GM23338 (cell line): Measurements from ENCODE around the gene HAS3. TPM values are rescaled to one million over a fixed set of nuclear protein-coding genes. Genes with fewer than 3 reads are reported as not detected.

Source experiments
- ATAC-seq: fragments of 200-7000 bp; cut with Tn5 transposase; 3 replicates; pipeline ENCODE4 v1.9.1; 2020
- DNase-seq: peaks from one replicate; pipeline ENCODE4 v3.0.0-alpha.2; 2015; ENCODE audit warnings: low spot score
- H2AFZ ChIP-seq: fragments of 200-600 bp; sonication (generic); 2 replicates; pipeline ENCODE4 v1.8.0; 2016; ENCODE audit warnings: antibody characterized with exemption, mild to moderate bottlenecking, moderate library complexity
- H3F3A ChIP-seq: fragments of 200-600 bp; sonication (generic); replicated peaks from 2 replicates; pipeline ENCODE4 v1.8.0; 2017; ENCODE audit warnings: antibody characterized with exemption, mixed run types, low read depth
- H3K27ac ChIP-seq: fragments of 200-600 bp; sonication (generic); 2 replicates; pipeline ENCODE4 v1.6.1; 2016; ENCODE audit warnings: low read depth
- H3K27me3 ChIP-seq: fragments of 200-600 bp; sonication (generic); 2 replicates; pipeline ENCODE4 v1.8.0; 2016; ENCODE audit warnings: mild to moderate bottlenecking, mixed run types, moderate library complexity; ENCODE audit not compliant: insufficient read depth
- H3K36me3 ChIP-seq: fragments of 200-600 bp; sonication (generic); 2 replicates; pipeline ENCODE4 v1.8.0; 2016; ENCODE audit warnings: mild to moderate bottlenecking; ENCODE audit not compliant: insufficient read depth
- H3K4me1 ChIP-seq: fragments of 200-600 bp; sonication (generic); 2 replicates; pipeline ENCODE4 v1.8.0; 2016; ENCODE audit warnings: mild to moderate bottlenecking, moderate library complexity; ENCODE audit not compliant: insufficient read depth
- H3K4me2 ChIP-seq: fragments of 200-600 bp; sonication (generic); 2 replicates; pipeline ENCODE4 v1.7.1; 2017; ENCODE audit warnings: mixed run types
- H3K4me3 ChIP-seq: fragments of 200-600 bp; sonication (generic); 2 replicates; pipeline ENCODE4 v1.6.1; 2016; ENCODE audit warnings: mixed run types
- H3K79me2 ChIP-seq: fragments of 200-600 bp; sonication (generic); replicated peaks from 2 replicates; pipeline ENCODE4 v1.8.0; 2017; ENCODE audit warnings: mild to moderate bottlenecking; ENCODE audit not compliant: insufficient read depth
- H3K9me2 ChIP-seq: fragments of 200-600 bp; sonication (generic); 2 replicates; pipeline ENCODE4 v1.8.0; 2017; ENCODE audit not compliant: insufficient read depth
- H4K20me1 ChIP-seq: fragments of 200-600 bp; sonication (generic); replicated peaks from 2 replicates; pipeline ENCODE4 v1.8.0; 2017; ENCODE audit warnings: mild to moderate bottlenecking; ENCODE audit not compliant: insufficient read depth
- H3K27ac Mint-ChIP-seq: 2 replicates; pipeline ENCODE4 v1.8.0; 2020; ENCODE audit warnings: inconsistent platforms, mild to moderate bottlenecking, moderate library complexity, mixed read lengths
- H3K27me3 Mint-ChIP-seq: 3 replicates; pipeline ENCODE4 v1.8.0; 2022; ENCODE audit warnings: low read depth, mild to moderate bottlenecking, moderate library complexity, mixed read lengths, inconsistent platforms; ENCODE audit not compliant: insufficient read depth, poor library complexity
- H3K36me3 Mint-ChIP-seq: 3 replicates; pipeline ENCODE4 v1.8.0; 2021; ENCODE audit warnings: low read depth, mild to moderate bottlenecking, inconsistent platforms, moderate library complexity, mixed read lengths
- H3K4me1 Mint-ChIP-seq: 3 replicates; pipeline ENCODE4 v1.8.0; 2020; ENCODE audit warnings: mild to moderate bottlenecking, inconsistent platforms, mixed read lengths
- H3K4me3 Mint-ChIP-seq: 3 replicates; pipeline ENCODE4 v1.8.0; 2021; ENCODE audit warnings: moderate library complexity, mild to moderate bottlenecking, inconsistent platforms, mixed read lengths
- H3K9me3 Mint-ChIP-seq: 3 replicates; pipeline ENCODE4 v1.8.0; 2020; ENCODE audit warnings: moderate library complexity, mild to moderate bottlenecking, inconsistent platforms, mixed read lengths
- CREB1 ChIP-seq: fragments of 250-450 bp; sonication (Bioruptor Pico); IDR thresholded peaks from 2 replicates; pipeline ENCODE4 v1.5.0; 2020; ENCODE audit warnings: low read depth, mild to moderate bottlenecking, moderate library complexity
- EZH2 ChIP-seq: fragments of 200-600 bp; sonication (generic); IDR thresholded peaks from one replicate; pipeline ENCODE4 v1.8.0; 2017; ENCODE audit warnings: antibody characterized with exemption, mild to moderate bottlenecking, low read depth; ENCODE audit not compliant: unreplicated experiment
- EZH2phosphoT487 ChIP-seq: fragments of 200-600 bp; sonication (generic); IDR thresholded peaks from one replicate; pipeline ENCODE4 v1.8.1; 2018; ENCODE audit warnings: antibody characterized with exemption; ENCODE audit not compliant: unreplicated experiment
- JUNB ChIP-seq: IDR thresholded peaks from one replicate; pipeline ENCODE4 v1.6.1; 2016; ENCODE audit warnings: antibody characterized with exemption; ENCODE audit not compliant: unreplicated experiment
- POLR2AphosphoS5 ChIP-seq: IDR thresholded peaks from 2 replicates; pipeline ENCODE4 v1.6.1; 2016; ENCODE audit warnings: antibody characterized with exemption, low read depth
- ZNF331 ChIP-seq: fragments of 250-450 bp; sonication (Bioruptor Pico); IDR thresholded peaks from 2 replicates; pipeline ENCODE4 v1.5.0; 2020; ENCODE audit warnings: low read depth, mild to moderate bottlenecking, moderate library complexity
- polyA plus RNA-seq: library from polyadenylated mRNA; unstranded; fragments of >200 nt; fragmentation: Nextera tagmentation; extraction: Ambion mirVana; gene quantifications from 2 replicates; pipeline ENCODE4 v1.2.1, GENCODE V29; 2016
- total RNA-seq: library from RNA; depleted of rRNA; stranded (reverse); fragments of >200 nt; shearing (Covaris generic); gene quantifications from 2 replicates; pipeline ENCODE4 v1.2.3, GENCODE V29; 2014
- TF ChIP-seq, protein P1 (sequence below): IDR thresholded peaks from one replicate; pipeline ENCODE4 v1.6.1; 2018; ENCODE audit warnings: antibody characterized with exemption; ENCODE audit not compliant: unreplicated experiment
- TF ChIP-seq, protein P2 (sequence below): IDR thresholded peaks from 2 replicates; pipeline ENCODE4 v1.6.1; 2016; ENCODE audit warnings: antibody characterized with exemption
- TF ChIP-seq, protein P3 (sequence below), 2 experiments: fragments of 200-600 bp in 1 of 2; sonication (generic) in 1 of 2; conservative IDR thresholded peaks; 2 replicates each; pipeline versions ENCODE4 v1.5.1 to v1.6.1; 2016 to 2017; ENCODE audit warnings: antibody characterized with exemption in 2 of 2, low read depth in 2 of 2, mild to moderate bottlenecking in 2 of 2, moderate library complexity in 1 of 2

HAS3 gene
- total and polyA plus RNA-seq, 2 experiments from 2014 or later: 7.3 to 54.9 TPM

DNA sequence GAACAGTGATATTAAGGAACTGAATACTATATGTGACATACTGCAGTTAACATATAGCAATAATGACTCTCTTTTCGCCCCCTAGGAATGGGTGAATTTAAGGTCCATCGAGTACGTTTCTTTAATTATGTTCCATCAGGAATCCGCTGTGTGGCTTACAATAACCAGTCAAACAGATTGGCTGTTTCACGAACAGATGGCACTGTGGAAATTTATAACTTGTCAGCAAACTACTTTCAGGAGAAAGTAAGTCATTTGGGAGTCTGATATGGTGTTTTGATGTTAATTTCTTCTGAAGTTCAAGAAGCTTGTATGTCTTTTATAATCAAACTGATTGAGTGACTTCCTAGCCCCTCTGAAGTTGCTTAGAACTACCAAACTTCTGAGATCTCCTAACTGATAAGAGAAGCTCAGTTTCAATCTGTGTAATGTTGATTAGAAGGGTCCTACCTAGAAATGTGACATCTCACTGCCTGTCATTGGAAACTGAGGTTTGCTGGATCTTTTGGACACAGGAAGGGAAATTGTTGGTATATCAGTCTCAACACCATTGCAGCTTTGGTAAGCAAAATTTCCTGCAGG is 28.0 kb downstream of the HAS3 start:
- peak overlapping the region; percentile 96 for H3K4me3 Mint-ChIP-seq

More for the DNA sequence above, 28.0 kb downstream of the HAS3 start:
- TF ChIP-seq, protein P1, sequence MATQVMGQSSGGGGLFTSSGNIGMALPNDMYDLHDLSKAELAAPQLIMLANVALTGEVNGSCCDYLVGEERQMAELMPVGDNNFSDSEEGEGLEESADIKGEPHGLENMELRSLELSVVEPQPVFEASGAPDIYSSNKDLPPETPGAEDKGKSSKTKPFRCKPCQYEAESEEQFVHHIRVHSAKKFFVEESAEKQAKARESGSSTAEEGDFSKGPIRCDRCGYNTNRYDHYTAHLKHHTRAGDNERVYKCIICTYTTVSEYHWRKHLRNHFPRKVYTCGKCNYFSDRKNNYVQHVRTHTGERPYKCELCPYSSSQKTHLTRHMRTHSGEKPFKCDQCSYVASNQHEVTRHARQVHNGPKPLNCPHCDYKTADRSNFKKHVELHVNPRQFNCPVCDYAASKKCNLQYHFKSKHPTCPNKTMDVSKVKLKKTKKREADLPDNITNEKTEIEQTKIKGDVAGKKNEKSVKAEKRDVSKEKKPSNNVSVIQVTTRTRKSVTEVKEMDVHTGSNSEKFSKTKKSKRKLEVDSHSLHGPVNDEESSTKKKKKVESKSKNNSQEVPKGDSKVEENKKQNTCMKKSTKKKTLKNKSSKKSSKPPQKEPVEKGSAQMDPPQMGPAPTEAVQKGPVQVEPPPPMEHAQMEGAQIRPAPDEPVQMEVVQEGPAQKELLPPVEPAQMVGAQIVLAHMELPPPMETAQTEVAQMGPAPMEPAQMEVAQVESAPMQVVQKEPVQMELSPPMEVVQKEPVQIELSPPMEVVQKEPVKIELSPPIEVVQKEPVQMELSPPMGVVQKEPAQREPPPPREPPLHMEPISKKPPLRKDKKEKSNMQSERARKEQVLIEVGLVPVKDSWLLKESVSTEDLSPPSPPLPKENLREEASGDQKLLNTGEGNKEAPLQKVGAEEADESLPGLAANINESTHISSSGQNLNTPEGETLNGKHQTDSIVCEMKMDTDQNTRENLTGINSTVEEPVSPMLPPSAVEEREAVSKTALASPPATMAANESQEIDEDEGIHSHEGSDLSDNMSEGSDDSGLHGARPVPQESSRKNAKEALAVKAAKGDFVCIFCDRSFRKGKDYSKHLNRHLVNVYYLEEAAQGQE: no peak
- TF ChIP-seq JUNB: no peak
- TF ChIP-seq CREB1 (CRISPR knock-in tag): no peak
- no peak for TF ChIP-seq EZH2
- TF ChIP-seq ZNF331 (CRISPR knock-in tag): no peak
- no peak for TF ChIP-seq POLR2AphosphoS5
- TF ChIP-seq, protein P2, sequence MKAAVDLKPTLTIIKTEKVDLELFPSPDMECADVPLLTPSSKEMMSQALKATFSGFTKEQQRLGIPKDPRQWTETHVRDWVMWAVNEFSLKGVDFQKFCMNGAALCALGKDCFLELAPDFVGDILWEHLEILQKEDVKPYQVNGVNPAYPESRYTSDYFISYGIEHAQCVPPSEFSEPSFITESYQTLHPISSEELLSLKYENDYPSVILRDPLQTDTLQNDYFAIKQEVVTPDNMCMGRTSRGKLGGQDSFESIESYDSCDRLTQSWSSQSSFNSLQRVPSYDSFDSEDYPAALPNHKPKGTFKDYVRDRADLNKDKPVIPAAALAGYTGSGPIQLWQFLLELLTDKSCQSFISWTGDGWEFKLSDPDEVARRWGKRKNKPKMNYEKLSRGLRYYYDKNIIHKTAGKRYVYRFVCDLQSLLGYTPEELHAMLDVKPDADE: no peak
- TF ChIP-seq, protein P3, sequence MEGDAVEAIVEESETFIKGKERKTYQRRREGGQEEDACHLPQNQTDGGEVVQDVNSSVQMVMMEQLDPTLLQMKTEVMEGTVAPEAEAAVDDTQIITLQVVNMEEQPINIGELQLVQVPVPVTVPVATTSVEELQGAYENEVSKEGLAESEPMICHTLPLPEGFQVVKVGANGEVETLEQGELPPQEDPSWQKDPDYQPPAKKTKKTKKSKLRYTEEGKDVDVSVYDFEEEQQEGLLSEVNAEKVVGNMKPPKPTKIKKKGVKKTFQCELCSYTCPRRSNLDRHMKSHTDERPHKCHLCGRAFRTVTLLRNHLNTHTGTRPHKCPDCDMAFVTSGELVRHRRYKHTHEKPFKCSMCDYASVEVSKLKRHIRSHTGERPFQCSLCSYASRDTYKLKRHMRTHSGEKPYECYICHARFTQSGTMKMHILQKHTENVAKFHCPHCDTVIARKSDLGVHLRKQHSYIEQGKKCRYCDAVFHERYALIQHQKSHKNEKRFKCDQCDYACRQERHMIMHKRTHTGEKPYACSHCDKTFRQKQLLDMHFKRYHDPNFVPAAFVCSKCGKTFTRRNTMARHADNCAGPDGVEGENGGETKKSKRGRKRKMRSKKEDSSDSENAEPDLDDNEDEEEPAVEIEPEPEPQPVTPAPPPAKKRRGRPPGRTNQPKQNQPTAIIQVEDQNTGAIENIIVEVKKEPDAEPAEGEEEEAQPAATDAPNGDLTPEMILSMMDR (conservative IDR thresholded peaks at IDR 0.05; ENCODE audit: low read depth in 2 of 2): no peak
- TF ChIP-seq EZH2phosphoT487: no peak
- Histone ChIP-seq H3K27me3 (no peaks in the 10 kb centered on the region), H3K4me2 (peak overlapping the region; percentile 99), H3K27ac (no peak overlapping the region), H3K79me2 (peaks cover 92% of the 10 kb centered on the region), H3K4me1 (peaks cover 18% of the 10 kb centered on the region), H2AFZ (no peak overlapping the region), H3K36me3 (peaks cover 24% of the 10 kb centered on the region), H4K20me1 (peaks cover 44% of the 10 kb centered on the region), H3K4me3 (peak overlapping the region; percentile 99), H3F3A (peaks cover 25% of the 10 kb centered on the region), H3K9me2 (no peaks in the 10 kb centered on the region)
- ATAC-seq (no peak), DNase-seq (no peak)
- Mint-ChIP-seq H3K27ac (no peak overlapping the region; the same call in 1 of the 2 replicates), H3K27me3 (peaks cover 12% of the 10 kb centered on the region), H3K4me1 (peaks cover 34% of the 10 kb centered on the region), H3K9me3 (no peaks in the 10 kb centered on the region), H3K36me3 (peaks cover 55% of the 10 kb centered on the region)
